WTC11 (cell line): Measurements from ENCODE around the gene PKP3.
"Not testable (repeated sequence)": the region's sequence is repeated elsewhere in the genome, so short reads cannot be mapped to it uniquely, and the experiment has no call there.

Experiments used
- ATF1 ChIP-seq: sonication (generic); formaldehyde crosslinking; IDR thresholded peaks from 2 replicates; pipeline ENCODE4 v1.8.1; 2023; ENCODE audit warnings: mild to moderate bottlenecking, moderate library complexity, missing genetic modification reagents
- CREB1 ChIP-seq: sonication (generic); formaldehyde crosslinking; IDR thresholded peaks from 2 replicates; pipeline ENCODE4 v1.8.0; 2023; ENCODE audit warnings: mild to moderate bottlenecking, missing genetic modification reagents
- CREM ChIP-seq: sonication (generic); formaldehyde crosslinking; IDR thresholded peaks from 2 replicates; pipeline ENCODE4 v1.8.1; 2022; ENCODE audit warnings: mild to moderate bottlenecking, missing genetic modification reagents, moderate library complexity
- E2F1 ChIP-seq: sonication (generic); formaldehyde crosslinking; IDR thresholded peaks from 2 replicates; pipeline ENCODE4 v1.8.0; 2022; ENCODE audit warnings: mild to moderate bottlenecking, missing genetic modification reagents
- TF ChIP-seq, protein P1 (sequence below): fragments of 200-600 bp; IDR thresholded peaks from 2 replicates; pipeline ENCODE4 v1.8.0; 2022; ENCODE audit warnings: antibody characterized with exemption
- TF ChIP-seq, protein P2 (sequence below): sonication (generic); formaldehyde crosslinking; IDR thresholded peaks from 2 replicates; pipeline ENCODE4 v1.8.1; 2022; ENCODE audit warnings: low read depth, missing genetic modification reagents, borderline replicate concordance

GRCh38 chr11:401196-401595 is 7.2 kb downstream of the PKP3 start:
- not testable (repeated sequence) for TF ChIP-seq CREM (CRISPR knock-in tag); ATF1 (CRISPR knock-in tag); CREB1 (CRISPR knock-in tag); E2F1
- TF ChIP-seq, protein P1, sequence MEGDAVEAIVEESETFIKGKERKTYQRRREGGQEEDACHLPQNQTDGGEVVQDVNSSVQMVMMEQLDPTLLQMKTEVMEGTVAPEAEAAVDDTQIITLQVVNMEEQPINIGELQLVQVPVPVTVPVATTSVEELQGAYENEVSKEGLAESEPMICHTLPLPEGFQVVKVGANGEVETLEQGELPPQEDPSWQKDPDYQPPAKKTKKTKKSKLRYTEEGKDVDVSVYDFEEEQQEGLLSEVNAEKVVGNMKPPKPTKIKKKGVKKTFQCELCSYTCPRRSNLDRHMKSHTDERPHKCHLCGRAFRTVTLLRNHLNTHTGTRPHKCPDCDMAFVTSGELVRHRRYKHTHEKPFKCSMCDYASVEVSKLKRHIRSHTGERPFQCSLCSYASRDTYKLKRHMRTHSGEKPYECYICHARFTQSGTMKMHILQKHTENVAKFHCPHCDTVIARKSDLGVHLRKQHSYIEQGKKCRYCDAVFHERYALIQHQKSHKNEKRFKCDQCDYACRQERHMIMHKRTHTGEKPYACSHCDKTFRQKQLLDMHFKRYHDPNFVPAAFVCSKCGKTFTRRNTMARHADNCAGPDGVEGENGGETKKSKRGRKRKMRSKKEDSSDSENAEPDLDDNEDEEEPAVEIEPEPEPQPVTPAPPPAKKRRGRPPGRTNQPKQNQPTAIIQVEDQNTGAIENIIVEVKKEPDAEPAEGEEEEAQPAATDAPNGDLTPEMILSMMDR = not testable (repeated sequence)
- TF ChIP-seq, protein P2, sequence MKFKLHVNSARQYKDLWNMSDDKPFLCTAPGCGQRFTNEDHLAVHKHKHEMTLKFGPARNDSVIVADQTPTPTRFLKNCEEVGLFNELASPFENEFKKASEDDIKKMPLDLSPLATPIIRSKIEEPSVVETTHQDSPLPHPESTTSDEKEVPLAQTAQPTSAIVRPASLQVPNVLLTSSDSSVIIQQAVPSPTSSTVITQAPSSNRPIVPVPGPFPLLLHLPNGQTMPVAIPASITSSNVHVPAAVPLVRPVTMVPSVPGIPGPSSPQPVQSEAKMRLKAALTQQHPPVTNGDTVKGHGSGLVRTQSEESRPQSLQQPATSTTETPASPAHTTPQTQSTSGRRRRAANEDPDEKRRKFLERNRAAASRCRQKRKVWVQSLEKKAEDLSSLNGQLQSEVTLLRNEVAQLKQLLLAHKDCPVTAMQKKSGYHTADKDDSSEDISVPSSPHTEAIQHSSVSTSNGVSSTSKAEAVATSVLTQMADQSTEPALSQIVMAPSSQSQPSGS (CRISPR knock-in tag) = not testable (repeated sequence)
